Stimulated activated CD4-positive, alpha-beta T cell treated with anti-CD3 and anti-CD28 coated beads, Interleukin-4, amount 100 ng/mL, for 1 hour (primary cell): ENCODE data around the gene PCNP.
"Not testable (repeated sequence)": the region's sequence is repeated elsewhere in the genome, so short reads cannot be mapped to it uniquely, and the experiment has no call there.

Source experiments
- DNase-seq: peaks from one replicate; pipeline ENCODE4 v3.0.0-alpha.2; 2020

The PCNP gene

GRCh38 chr3:101567528-101568317 lies 6.3 kb upstream of the PCNP start:
- peak; percentile 33 for DNase-seq

- no peak for DNase-seq
Observed at GRCh38 chr3:101571028-101571895, 2.7 kb upstream of the PCNP start.

GRCh38 chr3:101574388-101575112 lies 570 bp downstream of the PCNP start:
- no peak for DNase-seq

- no peak for DNase-seq
Observed at GRCh38 chr3:101577286-101577685, 3.3 kb downstream of the PCNP start.

GRCh38 chr3:101588616-101589015 lies 14.6 kb downstream of the PCNP start:
- no peak for DNase-seq

DNA sequence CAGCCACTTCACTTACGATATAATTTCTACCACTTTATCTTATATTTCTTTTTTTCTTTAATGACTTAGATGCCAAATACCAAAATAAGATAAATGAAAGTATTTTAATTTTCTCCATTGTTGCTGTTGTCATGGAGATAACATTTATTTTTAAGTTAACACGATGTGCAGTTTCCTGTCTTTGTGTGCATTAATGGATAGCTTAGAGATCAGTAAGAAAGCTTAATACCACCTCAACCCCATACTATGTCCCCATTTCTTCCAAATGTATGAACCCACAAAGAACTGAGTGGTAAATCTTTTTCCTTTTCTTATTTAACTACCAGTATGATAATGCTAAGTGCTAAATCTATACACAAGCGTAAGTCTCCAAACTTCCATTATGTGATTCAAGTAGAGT lies 17.1 kb downstream of the PCNP start:
- no peak for DNase-seq

GRCh38 chr3:101602731-101603130 lies 28.8 kb downstream of the PCNP start:
- no peak for DNase-seq

DNA sequence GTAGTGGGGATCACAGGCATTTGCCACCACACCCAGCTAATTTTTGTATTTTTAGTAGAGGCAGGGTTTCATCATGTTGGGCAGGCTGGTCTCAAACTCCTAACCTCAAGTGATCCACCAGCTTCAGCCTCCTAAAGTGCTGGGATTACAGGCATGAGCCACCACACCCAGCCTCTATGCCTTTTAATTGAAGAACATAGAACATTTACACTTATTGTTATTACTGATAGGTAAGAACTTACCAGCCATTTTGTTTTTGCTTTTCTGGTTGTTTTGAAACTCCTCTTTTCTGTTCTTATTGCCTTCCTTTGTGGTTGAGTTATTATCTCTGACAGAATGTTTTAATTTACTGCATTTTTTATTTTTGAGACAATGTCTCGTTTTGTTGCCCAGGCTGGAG lies 29.2 kb downstream of the PCNP start:
- no peak for DNase-seq

DNA sequence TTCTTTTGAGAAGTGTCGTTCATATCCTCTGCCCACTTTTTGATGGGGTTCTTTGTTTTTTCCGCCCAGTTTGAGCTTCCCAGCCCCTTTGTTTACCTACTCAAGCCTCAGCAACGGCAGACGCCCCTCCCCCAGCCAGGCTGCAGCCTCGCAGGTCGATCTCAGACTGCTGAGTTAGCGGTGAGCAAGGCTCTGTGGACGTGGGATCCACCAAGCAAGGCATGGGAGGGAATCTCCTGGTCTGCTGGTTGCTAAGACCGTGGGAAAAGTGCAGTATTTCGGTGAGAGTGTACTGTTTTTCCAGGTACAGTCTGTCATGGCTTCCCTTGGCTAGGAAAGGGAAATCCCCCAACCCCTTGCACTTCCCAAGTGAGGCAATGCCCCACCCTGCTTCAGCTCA lies 31.4 kb downstream of the PCNP start:
- DNase-seq = not testable (repeated sequence)

DNA sequence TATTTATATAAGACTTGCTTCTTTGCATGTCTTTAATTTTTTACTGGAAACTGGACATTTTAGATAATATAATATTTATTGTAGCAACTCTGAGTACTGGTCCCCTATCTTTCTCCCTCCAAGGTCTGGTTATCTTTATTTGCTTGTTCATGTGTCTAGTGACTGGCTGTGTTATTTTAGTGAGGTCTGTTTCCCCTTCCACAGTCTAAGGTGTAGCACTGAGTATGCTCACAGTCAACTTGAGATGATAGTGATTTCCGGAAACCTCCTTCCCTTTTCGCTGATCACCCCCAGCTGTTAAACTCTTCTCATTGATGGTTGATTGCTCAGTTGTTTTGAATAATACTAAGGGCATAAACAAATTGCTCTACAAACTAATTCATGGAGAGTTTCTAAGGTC lies 37.0 kb downstream of the PCNP start:
- no peak for DNase-seq

- not testable (repeated sequence) for DNase-seq
Observed at GRCh38 chr3:101613014-101613413, 39.0 kb downstream of the PCNP start.

- no peak for DNase-seq
Observed at GRCh38 chr3:101615525-101615924, 41.5 kb downstream of the PCNP start.

DNA sequence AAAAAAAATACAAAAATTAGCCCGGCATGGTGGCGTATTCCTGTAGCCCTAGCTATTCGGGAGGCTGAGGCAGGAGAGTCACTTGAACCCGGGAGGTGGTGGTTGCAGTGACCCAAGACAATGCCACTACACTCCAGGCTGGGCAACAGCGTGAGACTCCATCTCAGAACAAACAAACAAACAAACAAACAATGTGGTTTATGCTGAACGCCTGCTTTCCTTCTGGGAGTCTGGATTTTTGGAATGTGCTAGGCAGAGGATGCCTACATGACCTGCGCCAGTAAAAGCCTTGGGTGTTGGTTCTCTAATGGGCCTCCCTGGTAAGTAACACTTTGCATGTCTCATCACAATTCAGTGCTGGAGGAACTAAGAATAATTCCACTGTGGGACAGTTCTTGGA lies 43.5 kb downstream of the PCNP start:
- no peak for DNase-seq

GRCh38 chr3:101618726-101619125 lies 44.7 kb downstream of the PCNP start:
- DNase-seq = no peak

- no peak for DNase-seq
Observed at GRCh38 chr3:101619734-101620133, 45.8 kb downstream of the PCNP start.

- DNase-seq = no peak
Observed at GRCh38 chr3:101623656-101624055, 49.7 kb downstream of the PCNP start.

GRCh38 chr3:101624857-101625256 lies 50.9 kb downstream of the PCNP start:
- no peak for DNase-seq

GRCh38 chr3:101625879-101626278 lies 51.9 kb downstream of the PCNP start:
- no peak for DNase-seq

DNA sequence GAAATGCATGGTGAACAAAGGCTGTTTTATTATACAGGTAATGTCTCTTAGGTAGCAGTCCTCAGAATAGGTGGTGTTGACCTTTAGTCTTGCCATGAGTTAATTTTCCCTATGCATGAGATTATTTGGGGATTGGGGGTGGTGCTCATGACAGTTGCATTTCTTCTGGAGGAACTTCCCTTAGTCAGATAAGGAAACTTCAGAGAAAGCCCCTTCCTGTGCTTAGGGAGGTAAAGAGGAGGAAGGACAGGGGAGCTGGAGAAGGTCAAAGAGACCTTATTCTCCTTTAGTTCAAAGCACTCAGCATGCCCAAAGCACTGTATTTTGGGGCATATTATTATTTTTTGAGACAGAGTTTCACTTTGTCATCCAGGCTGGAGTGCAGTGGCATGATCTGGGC lies 55.2 kb downstream of the PCNP start:
- no peak for DNase-seq

DNA sequence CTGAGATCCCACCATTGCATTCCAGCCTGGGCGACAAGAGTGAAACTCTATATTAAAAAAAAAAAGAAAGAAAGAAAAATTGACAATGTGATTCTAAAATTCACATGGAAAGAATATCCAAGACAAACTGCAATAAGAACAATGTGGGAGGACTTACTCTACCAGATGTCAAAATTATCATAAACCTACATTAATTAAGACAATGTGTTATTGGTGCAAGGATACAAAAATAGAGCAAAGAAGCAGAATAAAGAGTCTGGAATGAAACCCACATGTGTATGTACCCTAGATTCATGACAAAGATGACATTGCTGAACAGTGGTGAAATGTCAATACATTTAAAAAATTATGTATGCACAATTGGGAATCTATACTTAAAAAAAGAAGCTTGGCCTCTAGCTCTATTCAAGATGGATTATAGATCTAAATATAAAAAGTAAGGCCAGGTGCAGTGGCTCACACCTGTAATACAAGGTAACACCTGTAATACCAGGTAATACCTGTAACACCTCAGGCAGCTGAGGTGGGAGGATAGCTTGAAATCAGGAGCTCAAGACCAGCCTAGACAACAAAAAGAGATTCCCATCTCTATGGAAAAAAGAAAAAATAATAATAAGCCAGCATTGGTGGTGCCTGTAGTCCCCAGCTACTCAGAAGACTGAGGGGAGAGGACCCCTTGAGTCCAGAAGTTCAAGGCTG lies 57.3 kb downstream of the PCNP start:
- no peak for DNase-seq

DNA sequence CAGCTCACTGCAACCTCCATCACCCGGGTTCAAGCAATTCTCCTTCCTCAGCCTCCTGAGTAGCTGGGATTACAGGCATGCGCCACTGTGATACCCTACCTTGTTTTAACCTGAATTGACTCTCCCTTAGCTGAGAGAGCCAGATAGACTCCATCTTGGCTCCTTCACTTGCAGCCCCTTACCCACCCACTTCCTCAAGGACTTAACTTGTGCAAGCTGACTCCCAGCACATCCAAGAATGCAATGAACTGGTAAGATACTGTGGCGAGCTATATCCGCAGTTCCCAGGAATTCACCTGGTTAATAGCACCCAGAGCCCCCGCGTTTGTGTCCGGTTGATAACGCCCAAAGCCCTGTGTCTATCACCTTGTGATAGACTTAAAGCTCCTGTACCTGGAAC lies 58.0 kb downstream of the PCNP start:
- DNase-seq = not testable (repeated sequence)

GRCh38 chr3:101632586-101632985 lies 58.6 kb downstream of the PCNP start:
- DNase-seq = no peak

DNA sequence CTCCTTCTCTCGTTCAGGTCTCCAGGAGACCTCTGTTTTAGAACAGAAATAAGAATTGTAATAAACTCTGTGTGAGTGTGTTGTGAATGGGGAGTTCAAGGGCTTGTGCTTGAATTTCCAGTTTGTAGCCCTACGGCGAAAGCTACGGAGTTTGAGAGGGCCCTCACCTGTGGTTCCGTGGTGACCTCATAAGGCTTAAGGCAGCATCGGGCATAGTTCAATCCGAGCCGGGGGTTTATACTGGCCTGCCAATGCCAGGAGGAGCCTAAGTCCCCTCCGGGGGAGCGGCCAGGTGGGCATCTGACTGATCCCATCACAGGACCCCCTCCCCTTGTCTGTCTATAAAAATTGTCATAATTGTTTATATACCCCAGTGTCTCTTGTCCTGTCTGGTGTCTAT lies 59.2 kb downstream of the PCNP start:
- DNase-seq = no peak
